HepG2 (cell line): ENCODE measurements around the gene KANSL3. TPM values are rescaled to one million over a fixed set of nuclear protein-coding genes. Genes with fewer than 3 reads are reported as not detected.

Experiments used
- CCDC6 ChIP-seq: sonication (generic); formaldehyde crosslinking; IDR thresholded peaks from 2 replicates; pipeline ENCODE4 v1.8.1; 2022; ENCODE audit warnings: mild to moderate bottlenecking, missing genetic modification reagents, moderate library complexity
- FOXJ3 ChIP-seq: sonication (generic); formaldehyde crosslinking; IDR thresholded peaks from 2 replicates; pipeline ENCODE4 v1.4.0; 2020; ENCODE audit warnings: missing genetic modification reagents, mild to moderate bottlenecking, borderline replicate concordance
- GMEB2 ChIP-seq: IDR thresholded peaks from 2 replicates; pipeline ENCODE4 v1.6.1; 2016; ENCODE audit warnings: missing biosample characterization, missing genetic modification reagents, low read depth
- RXRB ChIP-seq: IDR thresholded peaks from 2 replicates; pipeline ENCODE4 v1.6.1; 2016; ENCODE audit warnings: borderline replicate concordance, missing genetic modification reagents, missing compliant biosample characterization
- SRSF4 ChIP-seq: fragments of 200-400 bp; formaldehyde crosslinking; IDR thresholded peaks from one replicate; pipeline ENCODE4 v1.6.1; 2018; ENCODE audit warnings: mild to moderate bottlenecking, low read depth, low read length, moderate library complexity; ENCODE audit not compliant: poor library complexity, severe bottlenecking
- TSC22D2 ChIP-seq: sonication (generic); formaldehyde crosslinking; IDR thresholded peaks from 2 replicates; pipeline ENCODE4 v1.5.1; 2020; ENCODE audit warnings: missing genetic modification reagents, mild to moderate bottlenecking, borderline replicate concordance
- YEATS4 ChIP-seq: sonication (generic); formaldehyde crosslinking; IDR thresholded peaks from 2 replicates; pipeline ENCODE4 v1.4.0; 2020; ENCODE audit warnings: missing genetic modification reagents, borderline replicate concordance
- ZBTB25 ChIP-seq: IDR thresholded peaks from 2 replicates; pipeline ENCODE4 v1.6.1; 2018; ENCODE audit warnings: missing genetic modification reagents
- ZFP36L1 ChIP-seq: sonication (generic); formaldehyde crosslinking; IDR thresholded peaks from 2 replicates; pipeline ENCODE4 v1.8.0; 2022; ENCODE audit warnings: mild to moderate bottlenecking, missing genetic modification reagents, moderate library complexity
- ZNF224 ChIP-seq: sonication (generic); formaldehyde crosslinking; IDR thresholded peaks from 2 replicates; pipeline ENCODE4 v1.5.0; 2020; ENCODE audit warnings: mild to moderate bottlenecking, missing genetic modification reagents
- ZNF407 ChIP-seq: sonication (generic); formaldehyde crosslinking; IDR thresholded peaks from one replicate; pipeline ENCODE4 v1.5.1; 2020; ENCODE audit warnings: mild to moderate bottlenecking, missing genetic modification reagents; ENCODE audit errors: not compliant biosample characterization
- ZNF770 ChIP-seq: sonication (generic); formaldehyde crosslinking; IDR thresholded peaks from 2 replicates; pipeline ENCODE4 v1.5.0; 2020; ENCODE audit warnings: mild to moderate bottlenecking, missing genetic modification reagents
- ZSCAN9 ChIP-seq: IDR thresholded peaks from 2 replicates; pipeline ENCODE4 v1.6.1; 2016; ENCODE audit warnings: borderline replicate concordance
- polyA plus RNA-seq, 8 experiments: library from polyadenylated mRNA; depleted of rRNA in 3 of 8; stranded (reverse) in 7 of 8; unstranded in 1 of 8; fragments of >200 nt; fragmentation: Illumina TruSeq in 4 of 8; extraction: Trizol in 4 of 8; gene quantifications; 2 replicates each; pipeline versions ENCODE4 v1.2.1 to v1.2.3, GENCODE V29; 2011 to 2016; ENCODE audit warnings: low read depth in 4 of 8, missing spikeins in 1 of 8, mixed read lengths in 1 of 8; ENCODE audit not compliant: insufficient read depth in 1 of 8
- total RNA-seq, 5 experiments: library from RNA; depleted of rRNA; stranded (reverse); fragments of >200 nt; fragmentation: Illumina TruSeq; extraction: Trizol; gene quantifications; 2 replicates each; pipeline ENCODE4 v1.2.3, GENCODE V29; 2016; ENCODE audit warnings: low read depth in 1 of 5

The KANSL3 gene
- total and polyA plus RNA-seq, 2 of the 13 experiments (the other 11 are each of a cell fraction or from before 2014, with no cell fraction given): 20.8 to 37.3 TPM

- TF ChIP-seq ZSCAN9 (CRISPR knock-in tag): peak; percentile 21; the same call in 1 of the 2 replicates
- TF ChIP-seq ZBTB25 (CRISPR knock-in tag): 0 out of 2 replicates have a peak, but pooled peaks have one; percentile 27
- no peak for TF ChIP-seq ZNF407 (CRISPR knock-in tag)
- TF ChIP-seq ZFP36L1: no peak
- no peak for TF ChIP-seq ZNF224
- no peak for TF ChIP-seq GMEB2 (CRISPR knock-in tag)
- 0 out of 2 replicates have a peak, but pooled peaks have one; percentile 50 for TF ChIP-seq TSC22D2 (CRISPR knock-in tag)
- no peak for TF ChIP-seq FOXJ3 (CRISPR knock-in tag)
- TF ChIP-seq YEATS4 (CRISPR knock-in tag): no peak; the same call in 1 of the 2 replicates
- no peak for TF ChIP-seq ZNF770
- no peak for TF ChIP-seq SRSF4
- no peak for TF ChIP-seq RXRB (CRISPR knock-in tag)
- peak; percentile 49; the same call in 1 of the 2 replicates for TF ChIP-seq CCDC6 (CRISPR knock-in tag)
Measured at GRCh38 chr2:96554293-96555145, 83.6 kb downstream of the KANSL3 start (continued).
